DMS153 treated with DMSO at 0.1 percent for 48 hours (cell line): ENCODE data around the gene AQP6.
"Not testable (repeated sequence)": the region's sequence is repeated elsewhere in the genome, so short reads cannot be mapped to it uniquely, and the experiment has no call there.

Experiments used
- DNase-seq: peaks from one replicate; lab custom pipeline; 2025; ENCODE audit not compliant: unreplicated experiment; lab: John Stamatoyannopoulos, UW

AQP6 gene

GRCh38 chr12:49969651-49970429 lies 2.9 kb upstream of the AQP6 start:
- DNase-seq = no peak

DNA sequence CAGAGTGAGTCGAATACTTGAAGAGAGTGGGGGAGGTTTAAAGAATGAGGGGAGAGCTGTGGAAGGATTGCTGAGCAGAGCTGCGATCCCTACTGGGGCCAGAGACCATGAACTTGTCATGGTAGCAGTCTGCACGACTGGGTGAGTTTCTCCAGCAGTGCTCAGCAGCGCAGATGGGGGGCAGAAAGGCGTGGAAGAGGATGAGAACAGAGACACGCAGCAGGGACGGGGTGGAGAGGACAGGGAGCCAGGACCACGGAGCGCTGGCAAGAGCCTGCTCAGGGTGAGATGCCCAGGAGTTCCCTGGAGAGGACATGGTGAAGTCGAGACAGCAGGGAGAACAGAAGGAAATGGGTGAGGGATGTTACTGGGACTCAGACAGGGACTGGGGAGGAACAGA lies 2.1 kb upstream of the AQP6 start:
- no peak for DNase-seq

GRCh38 chr12:49971141-49971540 lies 1.6 kb upstream of the AQP6 start:
- DNase-seq = no peak

DNA sequence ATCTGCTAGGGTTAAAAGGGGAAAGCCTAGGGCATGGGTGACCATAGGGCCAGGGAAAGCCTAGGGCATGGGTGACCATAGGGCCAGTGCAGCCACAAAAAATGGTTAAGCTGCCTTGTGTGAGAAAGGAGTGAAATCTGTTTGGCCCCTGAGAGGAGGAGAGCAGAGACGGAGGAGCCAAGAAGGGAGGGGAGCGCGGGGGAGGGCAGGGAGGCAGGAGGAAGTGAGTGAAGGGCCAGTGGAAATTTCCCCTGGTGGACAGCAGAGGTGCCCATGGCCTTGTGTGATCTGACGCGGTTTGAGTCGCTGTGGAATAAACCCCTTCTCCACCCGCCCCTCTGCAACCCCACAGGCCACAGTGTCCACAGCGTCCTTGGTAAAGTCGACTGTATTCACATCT lies 618 bp upstream of the AQP6 start:
- DNase-seq = no peak

DNA sequence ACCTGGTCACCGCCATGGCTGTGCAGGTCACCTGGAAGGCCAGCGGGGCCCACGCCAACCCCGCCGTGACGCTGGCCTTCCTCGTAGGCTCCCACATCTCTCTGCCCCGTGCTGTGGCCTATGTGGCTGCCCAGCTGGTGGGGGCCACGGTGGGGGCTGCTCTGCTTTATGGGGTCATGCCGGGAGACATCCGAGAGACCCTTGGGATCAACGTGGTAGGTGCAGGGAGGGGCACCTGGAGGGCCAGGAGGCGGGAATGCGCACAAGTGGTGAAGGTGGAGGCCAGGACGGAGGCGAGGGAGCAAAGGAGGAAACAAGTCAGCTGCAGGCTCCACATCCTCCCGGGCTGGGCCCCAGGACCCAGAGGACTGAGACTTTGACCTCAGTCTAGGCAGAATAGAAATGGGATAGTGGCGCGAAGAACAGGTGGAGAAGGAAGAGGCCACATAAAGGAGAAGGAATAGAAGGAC lies 649 bp downstream of the AQP6 start:
- DNase-seq = no peak

GRCh38 chr12:49974231-49974675 lies 1.5 kb downstream of the AQP6 start:
- no peak for DNase-seq

DNA sequence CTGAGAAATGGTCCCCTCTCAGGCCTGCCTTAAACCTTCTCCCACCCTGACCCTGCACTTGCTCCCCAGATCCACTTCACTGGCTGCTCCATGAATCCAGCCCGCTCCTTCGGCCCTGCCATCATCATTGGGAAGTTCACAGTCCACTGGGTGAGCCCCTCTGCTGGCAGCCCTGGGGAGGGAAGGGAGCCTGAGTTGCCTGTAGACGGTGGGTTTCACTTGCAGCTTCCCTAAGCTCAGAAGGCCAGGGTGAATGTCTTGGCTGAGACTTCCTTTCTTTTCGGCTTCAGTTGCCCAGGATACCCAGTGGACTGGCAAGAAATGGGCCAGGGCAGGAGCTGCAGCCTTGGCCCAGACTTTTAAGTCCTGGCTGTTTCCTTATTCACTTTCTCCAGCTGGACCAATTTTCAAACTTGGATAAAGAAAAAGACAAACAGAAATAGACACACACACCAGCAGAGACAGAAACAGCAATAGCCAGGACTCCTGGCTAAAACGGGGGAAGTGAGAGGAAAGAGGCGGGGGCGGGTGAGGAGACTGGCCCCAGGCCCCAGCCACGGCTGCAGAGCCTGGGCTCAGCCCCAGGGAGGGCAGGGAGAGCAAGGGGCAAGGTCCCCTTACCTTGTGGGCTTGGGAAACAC lies 2.0 kb downstream of the AQP6 start:
- no peak for DNase-seq

DNA sequence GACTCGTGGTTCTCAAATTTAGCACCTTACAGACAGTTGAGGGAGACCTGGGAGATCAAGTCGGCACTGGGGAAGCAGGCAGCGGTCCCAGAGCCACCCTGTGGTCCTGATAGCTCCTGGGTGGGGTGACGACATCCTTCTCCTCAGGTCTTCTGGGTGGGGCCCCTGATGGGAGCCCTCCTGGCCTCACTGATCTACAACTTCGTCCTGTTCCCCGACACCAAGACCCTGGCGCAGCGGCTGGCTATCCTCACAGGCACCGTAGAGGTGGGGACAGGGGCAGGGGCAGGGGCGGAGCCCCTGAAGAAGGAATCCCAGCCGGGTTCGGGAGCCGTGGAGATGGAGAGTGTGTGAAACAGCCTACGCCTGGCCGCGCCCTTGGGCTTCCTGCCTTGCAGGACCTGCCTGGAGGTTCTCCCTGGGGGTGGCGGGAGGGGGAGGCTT lies 2.6 kb downstream of the AQP6 start:
- DNase-seq = no peak

DNA sequence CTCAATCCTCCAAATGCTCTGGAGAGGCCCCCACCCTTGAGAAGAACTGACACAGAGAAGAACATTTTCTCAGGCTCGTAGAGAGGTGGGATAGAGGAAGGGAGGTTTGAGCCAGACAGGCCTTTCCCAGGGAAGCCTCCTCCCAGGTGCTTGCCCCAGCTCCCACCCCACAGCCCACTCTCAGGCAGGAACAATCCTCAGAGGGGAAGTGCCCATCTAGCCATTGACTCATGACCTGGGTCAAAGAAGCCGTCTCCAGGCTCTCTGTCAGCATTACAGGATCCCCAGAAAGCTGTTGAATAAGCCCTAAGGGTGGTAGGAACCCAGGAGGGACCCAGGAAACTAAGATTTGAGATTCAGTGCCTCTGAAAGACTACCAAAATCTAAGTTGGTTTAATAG lies 3.8 kb downstream of the AQP6 start:
- DNase-seq = no peak

DNA sequence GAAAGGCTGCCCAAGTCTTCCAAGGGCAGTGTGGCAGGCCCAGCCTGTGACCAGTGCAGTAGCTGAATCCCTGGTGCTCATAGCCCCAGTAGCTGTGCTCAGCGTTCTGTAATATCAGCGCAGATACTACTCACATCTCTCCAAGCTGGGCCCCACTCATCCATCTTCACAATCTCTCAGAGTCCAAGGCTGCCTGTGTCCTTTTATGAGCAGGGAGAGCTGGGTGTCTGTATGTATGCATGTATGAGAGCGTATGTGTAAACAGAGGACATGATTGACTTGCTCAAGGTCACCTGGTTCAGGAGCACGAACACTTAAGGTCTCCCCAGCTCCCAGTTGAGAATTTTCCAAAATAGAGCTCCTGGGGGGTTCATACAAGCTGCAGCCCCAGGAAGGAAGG lies 5.4 kb downstream of the AQP6 start:
- no peak for DNase-seq

DNA sequence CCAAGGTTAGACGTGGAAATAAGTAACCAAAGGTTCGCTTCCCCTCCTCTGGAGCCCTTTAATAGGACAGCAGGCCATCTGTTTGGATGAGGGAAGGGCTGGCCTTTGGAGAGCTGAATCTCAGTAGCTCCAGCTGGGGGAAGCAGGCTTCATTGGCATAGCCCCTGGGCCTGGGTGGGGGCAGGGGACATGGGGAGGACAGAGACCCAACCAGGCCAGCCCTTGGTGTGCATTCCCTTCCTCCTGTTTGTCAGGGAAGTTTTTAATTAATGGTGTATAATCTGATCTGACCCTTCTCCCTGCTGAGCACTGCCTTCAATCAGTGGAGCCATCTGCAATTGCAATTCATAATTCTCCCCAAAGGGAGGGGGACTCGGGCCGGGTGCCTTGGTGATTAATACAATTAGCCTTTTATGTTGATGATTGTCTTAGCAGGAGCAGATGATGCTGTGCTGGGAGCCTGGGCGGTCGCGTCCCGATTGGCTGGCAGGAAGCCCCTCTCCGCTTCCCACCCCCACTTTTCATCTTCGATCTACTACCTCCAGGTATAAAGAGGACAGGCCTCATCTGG lies 6.4 kb downstream of the AQP6 start:
- DNase-seq = no peak

- DNase-seq = no peak
These were observed 7.0 kb downstream of the AQP6 start for GRCh38 chr12:49979791-49980190.

DNA sequence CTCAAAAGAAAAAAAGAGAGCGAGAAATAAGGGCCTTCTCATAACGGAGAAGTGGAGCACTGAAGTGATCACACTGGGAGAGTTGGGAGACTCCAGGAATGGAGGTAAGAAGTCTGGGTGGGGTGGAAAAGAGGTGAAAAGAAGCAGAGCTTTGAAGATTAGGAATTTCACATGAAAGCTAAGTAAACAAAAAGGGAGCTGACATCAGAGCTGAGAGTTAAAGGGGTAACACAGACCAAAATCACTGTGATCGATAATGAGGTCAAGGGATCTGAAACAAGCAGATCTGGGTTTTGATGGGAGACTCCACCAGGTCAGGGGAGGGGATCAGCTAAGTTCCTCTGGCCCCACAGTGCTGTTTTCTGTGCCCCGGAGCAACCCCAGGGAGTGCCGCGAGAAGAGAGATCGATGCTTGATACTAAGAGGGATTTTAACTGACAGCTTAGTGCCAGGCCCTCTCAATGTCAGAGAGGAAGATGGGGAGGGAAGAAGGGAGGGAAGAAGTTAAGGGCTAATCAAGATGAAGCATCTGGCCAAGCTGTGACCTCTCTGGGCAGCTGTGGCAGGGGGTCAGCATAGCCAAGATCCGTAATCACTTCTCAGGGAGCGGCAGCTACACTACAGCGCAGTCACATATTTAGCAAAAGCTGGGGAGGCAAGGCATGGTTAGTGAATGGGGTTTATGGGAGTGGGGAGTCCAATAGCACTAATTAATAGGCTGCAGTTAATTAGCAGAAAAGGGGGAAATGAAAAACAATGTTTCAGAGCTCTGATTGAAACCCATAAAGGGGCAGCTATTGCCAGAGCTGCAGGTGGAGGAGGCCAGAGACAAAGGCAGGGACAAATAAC lies 8.0 kb downstream of the AQP6 start:
- no peak for DNase-seq

GRCh38 chr12:49982246-49983087 lies 9.7 kb downstream of the AQP6 start:
- DNase-seq = no peak

GRCh38 chr12:49983892-49984291 lies 11.1 kb downstream of the AQP6 start:
- no peak for DNase-seq

DNA sequence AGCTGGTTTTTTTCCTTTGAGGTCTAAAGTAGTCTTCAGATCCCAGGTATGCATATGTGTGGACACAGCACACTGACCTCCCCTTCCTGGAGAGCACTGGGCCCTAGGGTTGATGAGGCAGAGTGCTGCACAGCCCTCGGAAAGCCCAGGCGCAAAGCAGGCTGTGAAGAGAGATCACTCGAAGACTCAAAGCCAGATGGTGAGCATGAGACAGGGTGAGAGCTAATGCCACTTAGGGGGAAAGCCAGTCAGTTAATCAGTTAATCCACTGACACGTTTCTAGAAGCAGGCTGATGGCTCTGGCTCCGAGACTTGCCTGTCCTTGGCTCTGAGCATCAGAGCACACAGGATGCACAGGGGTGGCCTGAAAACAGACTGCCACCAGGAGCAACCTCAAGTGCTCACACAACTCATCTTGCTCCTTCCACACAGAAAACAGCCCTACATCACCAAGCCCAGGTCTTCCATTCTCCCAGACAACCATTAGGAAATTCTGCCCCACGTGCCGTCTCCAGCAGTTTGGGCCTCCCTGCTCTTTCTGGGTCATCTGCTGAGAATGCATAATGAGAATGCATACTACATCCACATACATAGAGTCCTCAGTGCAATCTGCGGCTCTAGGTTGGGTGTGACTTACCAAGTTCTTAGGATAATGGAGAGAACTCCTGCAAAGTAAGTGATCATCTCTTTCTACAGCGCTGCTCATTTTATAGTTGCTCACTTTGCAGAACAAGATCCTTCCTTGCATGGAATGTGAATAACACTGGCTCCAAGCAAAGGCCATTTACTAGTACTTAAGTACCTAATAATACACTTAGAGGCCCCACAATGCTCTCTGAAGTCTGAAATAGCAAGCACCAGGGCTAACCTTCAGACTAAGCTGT lies 12.0 kb downstream of the AQP6 start:
- no peak for DNase-seq

GRCh38 chr12:49985981-49986380 lies 13.2 kb downstream of the AQP6 start:
- no peak for DNase-seq

GRCh38 chr12:49986476-49986875 lies 13.7 kb downstream of the AQP6 start:
- DNase-seq = not testable (repeated sequence)

DNA sequence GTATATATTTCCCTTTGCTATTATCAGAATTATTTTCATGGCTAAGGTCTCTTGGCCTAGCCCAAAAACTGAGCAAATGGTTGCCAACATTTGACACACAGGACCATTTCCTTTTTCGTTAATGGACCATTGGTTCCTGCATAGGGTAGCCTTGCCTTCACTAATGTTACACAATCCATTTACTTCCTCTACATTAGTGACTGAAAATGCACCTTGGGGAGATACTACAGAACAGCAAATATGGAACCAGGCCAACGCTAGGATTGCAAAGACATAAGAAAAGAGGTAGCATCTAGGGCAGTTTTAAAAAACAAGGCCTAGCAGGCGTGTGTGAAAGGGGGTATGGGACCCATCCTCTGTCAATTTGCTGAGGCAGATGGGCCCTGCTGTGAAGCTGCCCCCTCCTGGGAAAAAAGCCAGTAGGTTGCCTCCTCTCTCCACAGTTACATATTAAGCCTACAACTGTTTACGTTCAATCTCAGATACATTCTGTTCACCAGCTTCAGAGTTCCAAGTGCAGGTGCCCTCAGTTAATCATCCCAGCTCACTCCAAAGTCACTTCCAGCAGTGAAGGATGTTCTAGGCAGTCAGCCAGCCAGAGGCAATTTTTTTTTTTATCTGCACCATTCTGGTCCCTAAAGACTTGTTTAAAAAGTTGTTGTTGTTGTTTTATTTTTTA lies 15.0 kb downstream of the AQP6 start:
- DNase-seq = no peak
